Lower lobe of right lung (tissue), 2 donors: Measurements from ENCODE around the gene EPB41. TPM values are rescaled to one million over a fixed set of nuclear protein-coding genes. Genes with fewer than 3 reads are reported as not detected.
"Not testable (repeated sequence)": the region's sequence is repeated elsewhere in the genome, so short reads cannot be mapped to it uniquely, and the experiment has no call there.

Experiments
- ATAC-seq, 2 donors: fragments of 200-7000 bp; cut with Tn5 transposase; one replicate each; pipeline ENCODE4 v1.9.1; 2020 to 2022; ENCODE audit warnings: mild to moderate bottlenecking in 2 of 2, moderate library complexity in 2 of 2
- DNase-seq: peaks from one replicate; pipeline ENCODE4 v3.0.0-alpha.2; 2020
- H3K27ac ChIP-seq: fragments of 200-600 bp; one replicate; pipeline ENCODE4 v1.8.0; 2022
- H3K27me3 ChIP-seq: fragments of 200-600 bp; one replicate; pipeline ENCODE4 v1.8.0; 2022; ENCODE audit warnings: low read depth
- H3K36me3 ChIP-seq: fragments of 200-600 bp; one replicate; pipeline ENCODE4 v1.8.0; 2022; ENCODE audit warnings: mild to moderate bottlenecking
- H3K4me1 ChIP-seq: fragments of 200-600 bp; one replicate; pipeline ENCODE4 v1.8.0; 2022
- H3K4me3 ChIP-seq: fragments of 200-600 bp; one replicate; pipeline ENCODE4 v1.8.0; 2022; ENCODE audit warnings: mild to moderate bottlenecking
- H3K9me3 ChIP-seq: fragments of 200-600 bp; one replicate; pipeline ENCODE4 v1.8.0; 2022
- CTCF ChIP-seq: fragments of 200-600 bp; IDR thresholded peaks from one replicate; pipeline ENCODE4 v1.8.0; 2022; ENCODE audit warnings: antibody characterized with exemption, mild to moderate bottlenecking
- intact Hi-C: fragments of 100-400 bp; cut with DNase I; formaldehyde crosslinking; loops from one replicate; pipeline ENCODE4 v1.11.0; 2022
- total RNA-seq: library from RNA; stranded (reverse); fragmentation: NEBNext Ultra II Directional; extraction: Animal tissue kit (Norgen Biotek cat#: 25700); gene quantifications from one replicate; pipeline ENCODE4 v1.2.1, GENCODE V29; 2021
- donor health status: DM: no; HTN: yes; CAD: no; lungs with severe emphysema.

Gene EPB41
- total RNA-seq, 1 donor from 2014 or later: 58.6 TPM

GRCh38 chr1:28935293-28935692, 20.9 kb downstream of the EPB41 start:
- Histone ChIP-seq H3K27ac (no peak overlapping the region), H3K4me1 (no peaks in the 10 kb centered on the region), H3K27me3 (no peaks in the 10 kb centered on the region), H3K4me3 (no peak overlapping the region), H3K36me3 (no peaks in the 10 kb centered on the region), H3K9me3 (no peaks in the 10 kb centered on the region)
- no peak for TF ChIP-seq CTCF
- ATAC-seq (no peak), DNase-seq (no peak)
- intact Hi-C loops: no loop called here

GRCh38 chr1:28936094-28936493, 21.7 kb downstream of the EPB41 start:
- no peak for TF ChIP-seq CTCF
- no peaks in the 10 kb centered on the region for H3K9me3 ChIP-seq
- no peak overlapping the region for H3K27ac ChIP-seq
- intact Hi-C loops: no loop called here
- no peak for DNase-seq
- ATAC-seq: no peak
- no peak overlapping the region for H3K4me3 ChIP-seq
- no peaks in the 10 kb centered on the region for H3K36me3 ChIP-seq
- no peaks in the 10 kb centered on the region for H3K27me3 ChIP-seq
- H3K4me1 ChIP-seq: no peaks in the 10 kb centered on the region

- intact Hi-C loops: no loop called here
- Histone ChIP-seq H3K4me3 (no peak overlapping the region), H3K27ac (no peak overlapping the region), H3K27me3 (no peaks in the 10 kb centered on the region), H3K36me3 (no peaks in the 10 kb centered on the region), H3K4me1 (no peaks in the 10 kb centered on the region), H3K9me3 (no peaks in the 10 kb centered on the region)
- TF ChIP-seq CTCF: no peak
- DNase-seq (no peak), ATAC-seq (no peak)
Observed at GRCh38 chr1:28936528-28936927, 22.2 kb downstream of the EPB41 start.

GRCh38 chr1:28943581-28943980, 29.2 kb downstream of the EPB41 start:
- H3K4me3 ChIP-seq, H3K4me1 ChIP-seq, intact Hi-C loops, H3K36me3 ChIP-seq, H3K27ac ChIP-seq, DNase-seq, ATAC-seq, H3K9me3 ChIP-seq, H3K27me3 ChIP-seq: not testable (repeated sequence)

- H3K36me3 ChIP-seq: no peaks in the 10 kb centered on the region
- H3K9me3 ChIP-seq: no peaks in the 10 kb centered on the region
- DNase-seq (no peak), ATAC-seq (no peak)
- no peaks in the 10 kb centered on the region for H3K4me1 ChIP-seq
- intact Hi-C loops: no loop called here
- no peak overlapping the region for H3K27ac ChIP-seq
- no peaks in the 10 kb centered on the region for H3K27me3 ChIP-seq
- TF ChIP-seq CTCF: no peak
- no peak overlapping the region for H3K4me3 ChIP-seq
Observed at GRCh38 chr1:28950006-28950405, 35.6 kb downstream of the EPB41 start.

- H3K4me3 ChIP-seq: no peak overlapping the region
- no peak for TF ChIP-seq CTCF
- no peak overlapping the region for H3K27ac ChIP-seq
- no peaks in the 10 kb centered on the region for H3K9me3 ChIP-seq
- H3K36me3 ChIP-seq: no peaks in the 10 kb centered on the region
- DNase-seq (no peak), ATAC-seq (no peak)
- H3K27me3 ChIP-seq: no peaks in the 10 kb centered on the region
- H3K4me1 ChIP-seq: no peaks in the 10 kb centered on the region
- intact Hi-C loops: no loop called here
Observed at GRCh38 chr1:28950449-28950848, 36.1 kb downstream of the EPB41 start.
